Activated naive CD4-positive, alpha-beta T cell treated with anti-CD3 and anti-CD28 coated beads, Interleukin-2, amount 50 U/mL, for 24 hours (primary cell): Measurements from ENCODE around the gene ABCG1.

Experiments
- H3K27ac Mint-ChIP-seq: one replicate; pipeline ENCODE4 v1.8.0; 2021; ENCODE audit warnings: mild to moderate bottlenecking, mixed read lengths
- H3K27me3 Mint-ChIP-seq: one replicate; pipeline ENCODE4 v1.8.0; 2021; ENCODE audit warnings: mixed read lengths
- H3K36me3 Mint-ChIP-seq: one replicate; pipeline ENCODE4 v1.8.0; 2021; ENCODE audit warnings: mixed read lengths
- H3K4me1 Mint-ChIP-seq: one replicate; pipeline ENCODE4 v1.8.0; 2021; ENCODE audit warnings: mixed read lengths
- H3K4me3 Mint-ChIP-seq: one replicate; pipeline ENCODE4 v1.8.0; 2021; ENCODE audit warnings: mild to moderate bottlenecking, mixed read lengths
- H3K9me3 Mint-ChIP-seq: one replicate; pipeline ENCODE4 v1.8.0; 2021; ENCODE audit warnings: mixed read lengths

ABCG1 gene

GRCh38 chr21:42300956-42301355, 82.0 kb downstream of the ABCG1 start:
- Mint-ChIP-seq H3K4me1 (peaks cover 5% of the 10 kb centered on the region), H3K27ac (no peak overlapping the region), H3K9me3 (no peaks in the 10 kb centered on the region), H3K4me3 (no peak overlapping the region), H3K36me3 (peaks cover 4% of the 10 kb centered on the region), H3K27me3 (no peaks in the 10 kb centered on the region)

- no peaks in the 10 kb centered on the region for H3K9me3 Mint-ChIP-seq
- H3K36me3 Mint-ChIP-seq, result peaks cover 4% of the 10 kb centered on the region
- H3K4me1 Mint-ChIP-seq, result peaks cover 5% of the 10 kb centered on the region
- no peak overlapping the region for H3K4me3 Mint-ChIP-seq
- H3K27me3 Mint-ChIP-seq, result no peaks in the 10 kb centered on the region
- H3K27ac Mint-ChIP-seq, result no peak overlapping the region
Observed at GRCh38 chr21:42301371-42302075, 82.6 kb downstream of the ABCG1 start.

- peaks cover 5% of the 10 kb centered on the region for H3K4me1 Mint-ChIP-seq
- peaks cover 1% of the 10 kb centered on the region for H3K36me3 Mint-ChIP-seq
- no peaks in the 10 kb centered on the region for H3K27me3 Mint-ChIP-seq
- H3K27ac Mint-ChIP-seq, result no peak overlapping the region
- H3K9me3 Mint-ChIP-seq, result no peaks in the 10 kb centered on the region
- no peak overlapping the region for H3K4me3 Mint-ChIP-seq
Observed at GRCh38 chr21:42302076-42302650, 83.2 kb downstream of the ABCG1 start.

- no peaks in the 10 kb centered on the region for H3K36me3 Mint-ChIP-seq
- H3K4me3 Mint-ChIP-seq, result no peak overlapping the region
- H3K27me3 Mint-ChIP-seq, result no peaks in the 10 kb centered on the region
- H3K4me1 Mint-ChIP-seq, result peaks cover 5% of the 10 kb centered on the region
- no peaks in the 10 kb centered on the region for H3K9me3 Mint-ChIP-seq
- no peak overlapping the region for H3K27ac Mint-ChIP-seq
Observed at GRCh38 chr21:42302794-42303193, 83.9 kb downstream of the ABCG1 start.

- no peak overlapping the region for H3K27ac Mint-ChIP-seq
- no peaks in the 10 kb centered on the region for H3K27me3 Mint-ChIP-seq
- no peaks in the 10 kb centered on the region for H3K9me3 Mint-ChIP-seq
- H3K36me3 Mint-ChIP-seq, result no peaks in the 10 kb centered on the region
- H3K4me1 Mint-ChIP-seq, result peaks cover 5% of the 10 kb centered on the region
- no peak overlapping the region for H3K4me3 Mint-ChIP-seq
Observed at GRCh38 chr21:42303443-42303842, 84.5 kb downstream of the ABCG1 start.

GRCh38 chr21:42304556-42305454, 85.9 kb downstream of the ABCG1 start:
- H3K27me3 Mint-ChIP-seq, result no peaks in the 10 kb centered on the region
- H3K4me3 Mint-ChIP-seq, result no peak overlapping the region
- peaks cover 10% of the 10 kb centered on the region for H3K4me1 Mint-ChIP-seq
- H3K9me3 Mint-ChIP-seq, result no peaks in the 10 kb centered on the region
- no peaks in the 10 kb centered on the region for H3K36me3 Mint-ChIP-seq
- H3K27ac Mint-ChIP-seq, result no peak overlapping the region

- no peaks in the 10 kb centered on the region for H3K27me3 Mint-ChIP-seq
- no peak overlapping the region for H3K27ac Mint-ChIP-seq
- peaks cover 6% of the 10 kb centered on the region for H3K4me1 Mint-ChIP-seq
- no peak overlapping the region for H3K4me3 Mint-ChIP-seq
- H3K9me3 Mint-ChIP-seq, result no peaks in the 10 kb centered on the region
- no peaks in the 10 kb centered on the region for H3K36me3 Mint-ChIP-seq
Observed at GRCh38 chr21:42305707-42306147, 86.8 kb downstream of the ABCG1 start.

GRCh38 chr21:42306366-42307035, 87.6 kb downstream of the ABCG1 start:
- no peaks in the 10 kb centered on the region for H3K27me3 Mint-ChIP-seq
- H3K4me3 Mint-ChIP-seq, result no peak overlapping the region
- peaks cover 6% of the 10 kb centered on the region for H3K4me1 Mint-ChIP-seq
- H3K27ac Mint-ChIP-seq, result no peak overlapping the region
- H3K9me3 Mint-ChIP-seq, result no peaks in the 10 kb centered on the region
- H3K36me3 Mint-ChIP-seq, result no peaks in the 10 kb centered on the region

GRCh38 chr21:42307106-42307505, 88.2 kb downstream of the ABCG1 start:
- no peaks in the 10 kb centered on the region for H3K27me3 Mint-ChIP-seq
- H3K36me3 Mint-ChIP-seq, result no peaks in the 10 kb centered on the region
- H3K9me3 Mint-ChIP-seq, result no peaks in the 10 kb centered on the region
- no peak overlapping the region for H3K4me3 Mint-ChIP-seq
- peaks cover 6% of the 10 kb centered on the region for H3K4me1 Mint-ChIP-seq
- H3K27ac Mint-ChIP-seq, result no peak overlapping the region

GRCh38 chr21:42308161-42308913, 89.4 kb downstream of the ABCG1 start:
- H3K4me1 Mint-ChIP-seq, result peaks cover 6% of the 10 kb centered on the region
- no peaks in the 10 kb centered on the region for H3K9me3 Mint-ChIP-seq
- H3K27me3 Mint-ChIP-seq, result no peaks in the 10 kb centered on the region
- no peak overlapping the region for H3K27ac Mint-ChIP-seq
- no peaks in the 10 kb centered on the region for H3K36me3 Mint-ChIP-seq
- no peak overlapping the region for H3K4me3 Mint-ChIP-seq

GRCh38 chr21:42308914-42309752, 90.2 kb downstream of the ABCG1 start:
- Mint-ChIP-seq H3K27ac (no peak overlapping the region), H3K4me3 (no peak overlapping the region), H3K4me1 (peaks cover 6% of the 10 kb centered on the region), H3K27me3 (no peaks in the 10 kb centered on the region), H3K9me3 (no peaks in the 10 kb centered on the region), H3K36me3 (no peaks in the 10 kb centered on the region)

GRCh38 chr21:42309753-42310213, 90.8 kb downstream of the ABCG1 start:
- Mint-ChIP-seq H3K4me1 (peaks cover 6% of the 10 kb centered on the region), H3K27me3 (no peaks in the 10 kb centered on the region), H3K9me3 (no peaks in the 10 kb centered on the region), H3K27ac (no peak overlapping the region), H3K4me3 (no peak overlapping the region), H3K36me3 (no peaks in the 10 kb centered on the region)

- Mint-ChIP-seq H3K4me1 (peaks cover 6% of the 10 kb centered on the region), H3K36me3 (no peaks in the 10 kb centered on the region), H3K4me3 (no peak overlapping the region), H3K9me3 (no peaks in the 10 kb centered on the region), H3K27ac (no peak overlapping the region), H3K27me3 (no peaks in the 10 kb centered on the region)
Observed at GRCh38 chr21:42310411-42311001, 91.6 kb downstream of the ABCG1 start.

GRCh38 chr21:42311160-42311559, 92.2 kb downstream of the ABCG1 start:
- Mint-ChIP-seq H3K9me3 (no peaks in the 10 kb centered on the region), H3K4me1 (peaks cover 6% of the 10 kb centered on the region), H3K27ac (no peak overlapping the region), H3K36me3 (no peaks in the 10 kb centered on the region), H3K27me3 (no peaks in the 10 kb centered on the region), H3K4me3 (no peak overlapping the region)
